Lung (tissue), 12 donors: Measurements from ENCODE around the gene ATP6V1F. TPM values are rescaled to one million over a fixed set of nuclear protein-coding genes. Genes with fewer than 3 reads are reported as not detected.

Experiments used
- ATAC-seq: fragments of 200-7000 bp; cut with Tn5 transposase; one replicate; pipeline ENCODE4 v1.9.1; 2020; ENCODE audit warnings: moderate number of reproducible peaks; ENCODE audit not compliant: insufficient read depth, low FRiP score
- DNase-seq, 3 donors: peaks; one replicate each; pipeline ENCODE4 v3.0.0-alpha.2; 2013 to 2017
- H3K27ac ChIP-seq, 2 donors: one replicate each; pipeline ENCODE4 v1.5.1; 2013; ENCODE audit warnings: mild to moderate bottlenecking in 2 of 2, moderate library complexity in 2 of 2, control low read depth in 1 of 2, inconsistent platforms in 1 of 2, low read depth in 1 of 2, low read length in 1 of 2
- H3K27me3 ChIP-seq, 3 donors: one replicate each; pipeline ENCODE4 v1.5.1; 2013; ENCODE audit warnings: low read length in 2 of 3; ENCODE audit not compliant: control insufficient read depth in 3 of 3, insufficient read depth in 3 of 3
- H3K36me3 ChIP-seq, 4 donors: one replicate each; pipeline ENCODE4 v1.5.1; 2013; ENCODE audit warnings: low read length in 4 of 4, mild to moderate bottlenecking in 1 of 4, moderate library complexity in 1 of 4; ENCODE audit not compliant: control insufficient read depth in 4 of 4, insufficient read depth in 4 of 4
- H3K4me1 ChIP-seq, 5 donors: one replicate each; pipeline ENCODE4 v1.5.1; 2013; ENCODE audit warnings: low read length in 5 of 5, mild to moderate bottlenecking in 2 of 5, moderate library complexity in 1 of 5; ENCODE audit not compliant: control insufficient read depth in 5 of 5, insufficient read depth in 5 of 5
- H3K4me3 ChIP-seq: one replicate; pipeline ENCODE4 v1.5.1; 2013; ENCODE audit warnings: mild to moderate bottlenecking, control low read depth, moderate library complexity
- H3K9ac ChIP-seq, 2 donors: one replicate each; pipeline ENCODE4 v1.5.1; 2013; ENCODE audit warnings: low read length in 2 of 2, control low read depth in 1 of 2; ENCODE audit not compliant: insufficient read depth in 1 of 2
- H3K9me3 ChIP-seq, 4 donors: one replicate each; pipeline ENCODE4 v1.5.1; 2013; ENCODE audit warnings: low read length in 3 of 4, mild to moderate bottlenecking in 1 of 4, moderate library complexity in 1 of 4; ENCODE audit not compliant: control insufficient read depth in 4 of 4, insufficient read depth in 3 of 4
- CTCF ChIP-seq: IDR thresholded peaks from 2 replicates; pipeline ENCODE4 v1.5.1; 2012; ENCODE audit warnings: mild to moderate bottlenecking; ENCODE audit errors: control extremely low read depth, extremely low read depth
- WGBS, 2 donors: extraction: QIAGEN DNeasy Blood & Tissue Kit; methylation state at CpG; one replicate each; pipeline ENCODE4 v1.1.7; 2013; 5-methylcytosine and 5-hydroxymethylcytosine counted together
- polyA plus RNA-seq, 2 donors: library from polyadenylated mRNA; stranded (reverse); fragments of 200-250 nt; gene quantifications; one replicate each; pipeline ENCODE4 v1.2.1, GENCODE V29; 2013
- total RNA-seq, 2 donors: library from RNA; depleted of rRNA in 1 of 2; stranded (reverse); fragments of >200 nt in 1 of 2; gene quantifications; one replicate each; pipeline ENCODE4 v1.2.1, GENCODE V29; 2014 to 2021
- donor health status: control.
- donor health status: control.
- donor health status: Bipolar disorder and iron deficiency.
- donor health status: healthy.
- donor health status: DM: yes; HTN: yes; CAD: no.

ATP6V1F gene
- total and polyA plus RNA-seq, 4 donors = 43.9 to 383 (median 225) TPM

GRCh38 chr7:128853799-128854198, 8.9 kb upstream of the ATP6V1F start:
- Histone ChIP-seq H3K4me3 (no peak overlapping the region), H3K9me3 (no peaks in the 10 kb centered on the region), H3K27ac (no peak overlapping the region), H3K4me1 (no peaks in the 10 kb centered on the region), H3K9ac (no peak overlapping the region), H3K27me3 (no peaks in the 10 kb centered on the region), H3K36me3 (peaks cover 0 to 34% (median 10%) of the 10 kb centered on the region in 4 donors)
- ATAC-seq = no peak
- WGBS, 2 donors = 64 to 75% methylated on average over 23 of the region's 23 CpGs
- DNase-seq = no peak
- TF ChIP-seq CTCF = no peak

GRCh38 chr7:128854396-128854795, 8.3 kb upstream of the ATP6V1F start:
- no peak for TF ChIP-seq CTCF
- H3K4me1 ChIP-seq = no peaks in the 10 kb centered on the region
- H3K36me3 ChIP-seq = peaks cover 0 to 31% (median 9%) of the 10 kb centered on the region in 4 donors
- H3K9me3 ChIP-seq = no peaks in the 10 kb centered on the region
- DNase-seq (no peak), ATAC-seq (no peak)
- no peaks in the 10 kb centered on the region for H3K27me3 ChIP-seq
- WGBS, 2 donors = 88 to 89% methylated on average over 21 of the region's 21 CpGs
- no peak overlapping the region for H3K27ac ChIP-seq
- H3K9ac ChIP-seq = no peak overlapping the region
- no peak overlapping the region for H3K4me3 ChIP-seq

GRCh38 chr7:128855559-128855958, 7.1 kb upstream of the ATP6V1F start:
- Histone ChIP-seq H3K9me3 (no peaks in the 10 kb centered on the region), H3K4me3 (no peak overlapping the region), H3K36me3 (peaks cover 0 to 26% (median 7%) of the 10 kb centered on the region in 4 donors), H3K9ac (no peak overlapping the region), H3K27me3 (no peaks in the 10 kb centered on the region), H3K4me1 (no peaks in the 10 kb centered on the region), H3K27ac (no peak overlapping the region)
- no peak for ATAC-seq
- no peak for TF ChIP-seq CTCF
- no peak for DNase-seq
- 87 to 92% methylated on average over 3 of the region's 3 CpGs for WGBS, 2 donors
